ENCODE results near the gene PITPNM3.
"Not testable (repeated sequence)": the region's sequence is repeated elsewhere in the genome, so short reads cannot be mapped to it uniquely, and the experiment has no call there.

The PITPNM3 gene

DNA sequence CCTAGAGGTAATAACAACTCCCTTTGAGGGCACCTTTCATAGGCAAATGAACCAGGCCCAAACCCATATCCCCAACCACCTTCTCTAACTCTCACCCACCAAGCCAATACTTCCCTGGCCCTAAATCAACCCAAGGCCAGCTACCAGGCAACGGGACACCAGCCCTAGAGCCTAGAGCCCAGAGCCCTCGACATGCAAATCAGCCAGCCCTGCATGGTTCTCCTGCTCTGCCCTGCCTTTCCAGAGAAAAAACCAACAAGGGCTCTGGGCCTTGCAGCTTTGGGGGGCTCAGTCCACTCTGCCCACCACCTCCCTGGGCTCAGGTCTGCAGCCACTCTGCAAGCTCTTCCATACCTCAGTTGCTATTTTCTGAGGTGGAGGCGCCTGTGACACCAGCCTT lies 55.0 kb downstream of the PITPNM3 start:
- DNase-seq (ENCODE audit: low read depth): no peak

- no peak for DNase-seq (ENCODE audit: low read depth)
Measured at GRCh38 chr17:6498901-6499540, 57.3 kb downstream of the PITPNM3 start.

GRCh38 chr17:6498356-6498755 lies 58.0 kb downstream of the PITPNM3 start:
- no peak for DNase-seq (ENCODE audit: low read depth)

DNA sequence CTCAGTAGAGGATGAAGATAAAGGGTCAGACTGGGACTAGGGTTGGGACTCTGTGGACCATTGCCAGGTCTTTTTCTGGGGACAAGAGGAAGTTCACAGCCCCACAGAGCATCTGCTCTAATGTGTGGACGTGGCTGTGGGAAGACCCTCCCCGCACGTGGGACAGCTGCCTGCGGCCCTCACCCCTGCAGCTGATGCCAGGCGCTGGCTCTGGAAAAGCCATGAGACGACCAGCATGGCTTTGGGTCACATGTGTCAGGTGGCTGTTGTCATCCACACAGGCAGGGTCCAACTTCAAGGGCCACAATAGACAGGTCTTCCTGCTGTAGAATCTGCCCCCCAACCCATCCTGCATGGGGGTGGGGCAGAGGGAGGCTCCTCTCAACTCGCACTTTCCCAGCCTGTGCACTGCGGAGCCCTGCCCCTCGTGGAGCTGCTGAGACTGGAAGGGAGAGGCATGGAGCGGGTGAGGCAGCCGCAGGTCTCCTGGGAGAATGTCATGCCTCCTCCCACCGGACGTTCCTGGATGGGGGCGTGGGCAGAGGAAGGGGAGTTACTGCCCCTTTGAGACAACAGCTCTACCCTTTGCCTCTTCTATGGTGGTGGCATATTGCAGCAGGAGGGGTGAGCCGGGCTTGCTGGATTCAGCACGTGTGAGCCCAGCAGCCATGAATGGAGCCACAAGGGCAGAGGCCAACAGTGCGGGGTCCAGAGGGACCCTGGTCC lies 58.7 kb downstream of the PITPNM3 start:
- no peak for DNase-seq (ENCODE audit: low read depth)

DNA sequence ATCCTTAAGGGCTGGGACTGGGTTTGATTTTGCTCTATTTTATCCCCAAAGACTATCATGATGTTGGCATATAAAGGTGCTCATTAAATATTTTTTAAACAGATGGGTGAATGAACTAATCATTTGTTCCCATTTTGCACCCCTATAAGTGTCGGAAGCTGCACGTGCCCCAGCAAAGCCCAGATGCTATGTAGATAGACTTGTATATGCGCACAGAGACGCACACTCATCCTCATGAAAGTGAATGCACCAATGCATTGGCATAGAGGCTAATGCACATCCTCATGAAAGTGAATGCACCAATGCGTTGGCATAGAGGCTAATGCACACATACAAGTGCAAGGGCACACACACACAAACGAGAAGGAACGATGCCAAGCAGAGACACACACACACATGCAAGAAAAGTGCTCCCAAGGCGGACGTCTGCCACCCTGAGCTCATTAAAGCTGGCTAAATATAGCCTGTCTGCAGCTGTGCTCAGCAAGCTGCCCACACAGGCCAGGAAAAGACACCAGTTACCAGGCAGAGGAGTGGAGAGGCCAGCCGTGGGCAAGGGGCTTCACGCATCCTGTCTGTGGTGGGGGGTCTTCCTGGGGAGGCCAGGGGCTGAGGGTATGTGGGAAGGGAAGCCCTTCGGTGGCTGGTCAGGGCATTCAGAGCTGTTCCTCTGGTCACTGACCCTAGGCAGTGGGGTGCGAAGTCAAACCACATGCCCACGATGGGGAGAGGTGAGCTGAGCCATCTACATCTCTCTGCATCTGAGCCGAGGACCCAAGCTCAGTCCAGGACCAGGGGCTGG lies 59.5 kb downstream of the PITPNM3 start:
- no peak for DNase-seq (ENCODE audit: low read depth)

GRCh38 chr17:6496116-6496481 lies 60.3 kb downstream of the PITPNM3 start:
- no peak for DNase-seq (ENCODE audit: low read depth)

- DNase-seq (ENCODE audit: low read depth): no peak
Measured at GRCh38 chr17:6495450-6496115, 60.8 kb downstream of the PITPNM3 start.

DNA sequence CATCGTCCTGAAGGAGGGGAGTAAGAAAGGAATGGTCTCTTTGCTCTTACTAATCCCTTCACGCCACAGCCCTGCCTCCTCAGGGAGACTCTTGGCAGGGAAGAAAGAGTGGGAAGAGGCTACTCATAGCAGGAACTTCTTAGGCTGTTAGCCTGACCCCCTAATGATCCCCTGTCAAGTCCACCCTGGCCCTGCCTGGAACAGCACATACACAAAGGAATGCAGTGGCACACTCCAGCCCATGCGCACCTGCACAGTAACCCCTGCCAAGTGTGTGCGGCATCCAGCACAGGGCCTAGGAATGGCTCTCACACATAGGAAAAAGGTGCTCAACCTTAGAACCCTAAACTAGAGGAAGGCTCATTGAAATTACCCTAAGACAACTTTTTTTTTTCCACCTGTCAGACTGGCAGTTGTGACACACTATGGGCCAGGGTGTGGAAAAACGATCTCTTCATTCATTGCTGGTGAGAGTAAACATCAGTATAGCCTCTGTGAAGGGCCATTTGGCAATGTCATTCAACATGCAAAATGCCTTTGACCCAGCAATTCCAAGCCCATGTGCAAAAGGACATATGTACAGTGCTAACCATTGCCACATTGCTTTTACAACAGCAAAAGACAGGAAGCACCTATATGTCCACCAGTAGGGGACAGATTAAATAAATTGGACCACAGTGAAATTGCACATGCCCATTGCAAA lies 62.0 kb downstream of the PITPNM3 start:
- no peak for DNase-seq (ENCODE audit: low read depth)

GRCh38 chr17:6492892-6493674 lies 63.3 kb downstream of the PITPNM3 start:
- DNase-seq (ENCODE audit: low read depth): no peak

DNA sequence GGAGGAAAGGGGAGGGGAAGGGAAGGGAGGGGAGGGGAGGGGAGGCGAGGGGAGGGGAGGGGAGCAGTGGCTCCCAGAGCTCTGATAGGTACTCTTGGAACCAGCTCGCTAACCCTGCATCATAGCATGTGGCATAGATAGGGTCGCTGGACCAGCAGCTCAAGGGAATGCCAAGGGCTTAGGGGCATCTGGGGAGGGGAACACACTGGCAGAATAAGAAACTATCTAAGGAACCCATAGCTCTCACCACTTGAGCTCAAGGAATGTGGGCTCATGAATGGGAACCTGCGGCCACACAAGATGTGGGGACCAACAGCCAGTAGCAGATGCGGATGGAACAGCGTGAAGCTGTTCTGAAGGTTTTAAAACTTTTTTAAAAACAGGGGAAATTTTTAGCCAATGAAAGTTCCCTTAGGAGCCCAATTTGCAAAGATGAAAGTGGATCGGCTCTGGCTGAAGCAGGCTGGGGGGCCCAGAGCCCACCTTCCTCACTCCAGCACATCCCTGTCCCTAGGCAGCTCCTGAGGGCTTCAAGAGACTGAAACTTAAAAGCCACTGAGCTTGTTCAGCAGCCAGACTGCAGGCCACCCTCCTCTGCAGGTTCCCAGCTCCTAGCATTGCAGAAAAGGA lies 65.2 kb downstream of the PITPNM3 start:
- DNase-seq (ENCODE audit: low read depth): no peak

- no peak for DNase-seq (ENCODE audit: low read depth)
Measured at GRCh38 chr17:6489016-6489550, 67.3 kb downstream of the PITPNM3 start.

- no peak for DNase-seq (ENCODE audit: low read depth)
Measured at GRCh38 chr17:6488008-6488539, 68.3 kb downstream of the PITPNM3 start.

GRCh38 chr17:6487251-6488007 lies 68.9 kb downstream of the PITPNM3 start:
- DNase-seq (ENCODE audit: low read depth): no peak

- no peak for DNase-seq (ENCODE audit: low read depth)
Measured at GRCh38 chr17:6485646-6486412, 70.5 kb downstream of the PITPNM3 start.

DNA sequence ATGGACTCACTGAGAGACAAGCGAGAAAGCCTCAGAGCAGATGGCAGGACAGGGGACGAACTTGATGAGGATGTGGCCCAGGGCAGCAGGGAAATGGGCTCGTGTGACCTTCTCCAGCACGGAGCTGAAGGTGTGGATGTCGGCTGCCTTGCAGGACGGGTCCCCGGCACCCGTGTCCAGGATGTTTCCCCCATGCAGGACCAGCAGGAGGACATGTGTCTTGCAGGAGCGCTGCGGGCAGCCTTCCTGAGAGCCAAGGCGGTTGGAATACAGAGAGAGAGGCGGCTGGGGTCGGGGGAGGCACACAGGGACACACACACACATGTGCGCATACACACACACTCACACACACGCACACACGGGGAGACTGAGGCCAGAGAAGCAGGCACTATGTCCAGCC lies 72.8 kb downstream of the PITPNM3 start:
- no peak for DNase-seq (ENCODE audit: low read depth)

DNA sequence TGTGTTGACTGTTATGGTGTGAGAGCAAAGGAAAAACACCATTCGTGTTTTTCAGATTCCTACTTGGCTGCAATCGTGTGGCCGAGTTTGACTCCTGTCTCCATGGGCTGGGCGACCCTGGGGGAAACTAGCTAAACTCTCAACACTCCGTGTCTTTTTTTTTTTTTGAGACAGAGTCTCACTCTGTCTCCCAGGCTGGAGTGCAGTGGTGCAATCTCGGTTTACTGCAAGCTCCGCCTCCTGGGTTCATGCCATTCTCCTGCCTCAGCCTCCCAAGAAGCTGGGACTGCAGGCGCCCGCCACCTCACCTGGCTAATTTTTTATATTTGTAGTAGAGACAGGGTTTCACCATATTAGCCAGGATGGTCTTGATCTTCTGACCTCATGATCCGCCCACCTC lies 73.6 kb downstream of the PITPNM3 start:
- DNase-seq (ENCODE audit: low read depth): not testable (repeated sequence)

- DNase-seq (ENCODE audit: low read depth): no peak
Measured at GRCh38 chr17:6482105-6482455, 74.3 kb downstream of the PITPNM3 start.

DNA sequence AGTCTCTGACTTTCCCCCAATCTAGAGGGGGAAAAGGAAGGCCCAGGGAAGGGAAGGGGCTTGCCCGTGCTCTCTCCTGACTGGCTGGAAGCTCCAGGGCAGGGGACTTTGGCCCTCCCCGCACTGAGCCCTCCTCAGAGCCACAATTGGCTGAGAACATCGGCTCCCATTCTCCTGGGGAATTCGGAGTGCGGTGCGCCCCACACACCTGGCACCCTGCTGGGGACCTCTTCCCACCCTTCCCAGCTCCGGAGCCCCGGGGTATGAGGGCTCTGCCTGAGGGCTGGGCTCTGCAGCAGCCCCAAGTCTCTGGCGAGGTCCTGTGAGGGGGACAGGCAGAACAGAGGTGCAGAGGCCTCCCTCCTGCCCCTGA lies 76.1 kb downstream of the PITPNM3 start:
- no peak for DNase-seq (ENCODE audit: low read depth)

All from HS-5 (cell line).